Stimulated activated CD4-positive, alpha-beta T cell treated with anti-CD3 and anti-CD28 coated beads, Interleukin-2, amount 100 ng/mL, for 24 hours (primary cell): ENCODE measurements around the gene BICRA.
"Not testable (repeated sequence)": the region's sequence is repeated elsewhere in the genome, so short reads cannot be mapped to it uniquely, and the experiment has no call there.

Experiments used
- DNase-seq, 2 donors: peaks; one replicate each; pipeline ENCODE4 v3.0.0-alpha.2; 2020

Gene BICRA

GRCh38 chr19:47719047-47719859 is 110.3 kb downstream of the BICRA start:
- no peak for DNase-seq

- DNase-seq: no peak
Measured at GRCh38 chr19:47720669-47721422, 111.9 kb downstream of the BICRA start.

GRCh38 chr19:47723581-47723940 is 114.6 kb downstream of the BICRA start:
- no peak for DNase-seq

- DNase-seq: no peak
Measured at GRCh38 chr19:47725759-47726401, 116.9 kb downstream of the BICRA start.

- DNase-seq: no peak
Measured at GRCh38 chr19:47726467-47726866, 117.5 kb downstream of the BICRA start.

GRCh38 chr19:47728295-47728694 is 119.4 kb downstream of the BICRA start:
- DNase-seq: not testable (repeated sequence)

GRCh38 chr19:47729468-47729798 is 120.5 kb downstream of the BICRA start:
- DNase-seq: peak in 1 of 2 donors; percentile 35

- peak; percentile 65 to 75 for DNase-seq
Measured at GRCh38 chr19:47729799-47730520, 121.0 kb downstream of the BICRA start.

GRCh38 chr19:47730521-47730889 is 121.6 kb downstream of the BICRA start:
- DNase-seq: no peak

- DNase-seq: no peak
Measured at GRCh38 chr19:47730910-47731309, 122.0 kb downstream of the BICRA start.

GRCh38 chr19:47735131-47735530 is 126.2 kb downstream of the BICRA start:
- no peak for DNase-seq

GRCh38 chr19:47740866-47741519 is 132.1 kb downstream of the BICRA start:
- no peak for DNase-seq

GRCh38 chr19:47741544-47742140 is 132.7 kb downstream of the BICRA start:
- no peak for DNase-seq

- no peak for DNase-seq
Measured at GRCh38 chr19:47742634-47743033, 133.7 kb downstream of the BICRA start.

- peak; percentile 97 for DNase-seq
Measured at GRCh38 chr19:47745010-47745901, 136.3 kb downstream of the BICRA start, which contains the start of gene NOP53. Gene NOP53 (plus strand): TSS chr19:47745546. CDS start chr19:47745560, 14 bp downstream.

GRCh38 chr19:47746129-47746528 is 137.2 kb downstream of the BICRA start:
- not testable (repeated sequence) for DNase-seq

- no peak for DNase-seq
Measured at GRCh38 chr19:47749326-47749725, 140.4 kb downstream of the BICRA start.

- no peak for DNase-seq
Measured at GRCh38 chr19:47750752-47751151, 141.8 kb downstream of the BICRA start.

- no peak for DNase-seq
Measured at GRCh38 chr19:47752440-47753211, 143.7 kb downstream of the BICRA start.
